ENCODE data around the gene SMIM14. TPM values are rescaled to one million over a fixed set of nuclear protein-coding genes. Genes with fewer than 3 reads are reported as not detected.
"Not testable (repeated sequence)": the region's sequence is repeated elsewhere in the genome, so short reads cannot be mapped to it uniquely, and the experiment has no call there.

SMIM14 gene
- total RNA-seq, 1 donor from 2014 or later = 209 TPM

DNA sequence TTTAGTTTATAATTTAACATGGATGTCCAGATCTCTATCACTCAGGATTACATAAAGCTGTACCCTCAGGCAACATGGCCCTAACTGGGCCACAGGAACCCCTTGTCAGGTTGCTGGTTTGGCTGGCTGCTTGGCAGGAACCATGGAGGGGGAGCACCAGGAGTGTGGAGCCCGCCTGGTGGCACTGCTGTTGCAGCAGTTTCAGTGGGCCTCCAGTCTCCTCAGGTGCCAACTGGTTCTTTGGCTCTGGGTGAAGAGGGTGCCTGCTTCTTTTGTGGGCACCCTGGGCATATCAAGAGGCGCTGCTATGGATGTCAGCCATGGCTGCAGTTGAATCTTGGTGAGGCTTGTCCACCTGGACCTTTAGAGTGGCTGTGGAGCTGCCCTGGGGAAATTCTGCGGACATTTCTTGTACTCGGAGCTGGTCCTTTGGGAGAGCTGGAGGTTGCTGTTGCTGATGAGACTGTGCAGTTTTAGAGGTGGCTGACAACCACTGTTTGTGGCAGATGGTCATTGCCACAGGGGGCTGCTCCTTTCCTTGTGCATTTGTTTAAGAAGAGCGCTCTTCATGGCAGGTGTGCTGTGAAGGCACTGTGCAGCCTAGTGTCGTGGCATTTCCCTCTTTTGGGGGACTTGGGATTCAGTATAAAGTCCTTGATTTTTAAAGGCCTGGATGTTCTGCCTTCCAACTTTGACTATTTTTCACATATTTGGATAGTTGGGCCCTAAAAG is 10.3 kb upstream of the SMIM14 start:
- DNase-seq (ENCODE audit: low spot score) (no peak), ATAC-seq (peak; percentile 16)

DNA sequence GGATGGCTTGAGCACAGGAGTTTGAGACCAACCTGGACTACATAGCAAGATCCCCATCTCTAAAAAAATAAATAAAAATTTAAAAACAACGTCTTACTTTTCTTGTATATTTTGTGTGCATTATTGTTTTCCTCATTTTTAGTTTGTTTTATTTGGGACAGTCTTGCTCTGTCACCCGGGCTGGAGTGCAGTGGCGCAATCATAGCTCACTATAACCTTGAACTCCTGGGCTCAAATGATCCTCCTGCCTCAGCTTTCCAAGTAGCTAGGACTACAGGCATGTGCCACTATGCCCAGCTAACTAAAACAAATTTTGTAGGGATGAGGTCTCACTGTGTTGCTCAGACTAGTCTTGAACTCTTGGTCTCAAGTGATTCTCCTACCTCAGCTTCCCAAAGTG is 9.5 kb upstream of the SMIM14 start:
- ATAC-seq (peak; percentile 64), DNase-seq (ENCODE audit: low spot score) (peak; percentile 82)

DNA sequence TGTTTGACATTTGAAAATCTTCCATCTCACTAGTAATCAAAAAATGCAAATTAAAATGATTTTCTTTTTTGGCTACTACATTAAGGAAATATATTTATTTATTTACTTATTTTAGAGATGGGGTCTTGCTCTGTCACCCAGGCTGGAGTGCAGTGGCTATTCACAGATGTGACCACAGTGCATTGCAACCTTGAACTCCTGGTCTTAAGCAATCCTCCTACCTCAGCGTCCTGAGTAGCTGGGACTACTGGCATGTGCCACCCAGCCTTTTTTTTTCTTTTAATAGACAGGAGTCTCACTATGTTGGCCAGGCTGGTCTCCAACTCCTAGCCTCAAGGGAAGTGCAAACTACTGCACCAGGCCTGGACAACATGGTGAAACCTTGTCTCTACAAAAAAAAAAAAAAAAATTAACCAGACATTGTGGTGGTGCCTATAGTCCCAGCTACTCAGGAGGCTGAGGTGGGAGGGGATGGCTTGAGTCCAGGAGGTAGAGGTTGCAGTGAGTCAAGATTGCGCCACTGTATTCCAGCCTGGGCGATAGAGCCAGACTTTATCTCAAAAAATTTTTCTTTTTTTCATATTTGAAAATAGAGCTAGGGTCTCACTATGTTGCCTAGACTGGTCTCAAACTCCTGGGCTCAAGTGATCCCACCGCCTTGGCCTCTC is 4.4 kb upstream of the SMIM14 start:
- ATAC-seq = peak; percentile 32
- peak; percentile 72 for DNase-seq (ENCODE audit: low spot score)

GRCh38 chr4:39641451-39641850 is 2.8 kb upstream of the SMIM14 start:
- no peak for ATAC-seq
- no peak for DNase-seq (ENCODE audit: low spot score)

DNA sequence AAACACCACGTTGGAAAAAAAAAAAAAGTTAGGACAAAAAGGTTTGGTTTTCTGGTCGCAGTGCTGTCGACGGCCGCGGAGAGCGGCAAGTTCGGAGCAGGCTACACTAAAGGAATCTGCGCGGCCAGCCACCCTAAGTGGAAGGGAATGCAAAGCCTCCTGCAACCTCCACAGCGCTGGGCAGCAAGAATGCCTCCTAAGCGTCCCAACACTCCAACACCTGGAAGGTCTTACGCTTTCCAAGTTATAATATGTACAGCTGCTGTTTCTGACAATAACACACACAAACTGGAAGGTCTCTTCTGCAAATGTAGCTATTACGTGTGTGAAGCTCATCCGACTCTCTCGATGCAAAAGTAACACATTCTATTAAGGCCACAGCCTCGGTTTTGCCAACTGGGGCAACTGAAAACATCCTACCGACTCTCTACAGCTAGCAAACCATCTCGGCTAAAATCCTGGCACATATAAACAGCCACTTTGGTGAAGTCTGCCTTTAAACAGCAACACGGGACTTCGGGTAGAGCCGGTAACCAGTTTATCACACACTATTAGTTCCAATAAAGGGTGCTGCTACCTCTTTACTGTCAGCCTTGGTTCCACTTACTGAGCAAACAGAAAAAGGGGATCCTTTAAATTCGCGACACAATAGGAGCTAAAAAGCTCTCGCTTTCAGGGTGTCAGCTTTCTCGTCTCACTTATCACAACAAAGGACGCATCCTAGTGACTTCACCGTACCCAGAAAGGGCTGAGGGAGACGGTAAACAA is 895 bp downstream of the SMIM14 start:
- peak; percentile 27 for ATAC-seq
- DNase-seq (ENCODE audit: low spot score) = no peak

- ATAC-seq (no peak), DNase-seq (ENCODE audit: low spot score) (no peak)
Observed at GRCh38 chr4:39637221-39637585, 1.5 kb downstream of the SMIM14 start.

DNA sequence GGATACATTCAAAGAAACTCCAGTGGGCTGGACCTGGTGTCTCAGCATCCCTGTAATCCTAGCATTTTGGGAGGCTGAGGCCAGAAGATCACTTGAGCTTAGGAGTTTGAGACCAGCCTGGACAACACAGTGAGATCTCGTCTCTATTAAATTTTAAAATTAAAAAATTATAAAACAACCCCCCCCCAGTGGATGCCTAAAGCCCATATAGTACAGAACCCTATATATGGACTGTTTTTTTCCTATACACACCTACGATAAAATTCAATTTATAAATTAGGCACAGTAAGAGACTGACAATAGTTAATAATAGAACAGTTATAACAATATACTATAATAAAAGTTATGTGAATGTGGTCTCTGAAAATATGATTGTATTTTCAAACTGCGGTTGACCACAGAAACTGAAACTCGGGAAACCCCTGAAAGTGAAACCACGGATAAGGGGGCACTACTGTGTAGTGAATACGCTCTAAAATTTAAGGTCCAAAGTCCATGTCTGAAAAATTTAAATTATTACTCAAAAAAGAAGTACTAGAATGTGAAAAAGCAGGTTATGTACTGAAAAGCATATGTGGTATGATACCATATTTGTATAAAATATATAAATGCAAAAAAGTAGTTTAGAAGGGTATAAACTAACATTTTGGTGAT is 2.0 kb downstream of the SMIM14 start:
- DNase-seq (ENCODE audit: low spot score) (no peak), ATAC-seq (no peak)

DNA sequence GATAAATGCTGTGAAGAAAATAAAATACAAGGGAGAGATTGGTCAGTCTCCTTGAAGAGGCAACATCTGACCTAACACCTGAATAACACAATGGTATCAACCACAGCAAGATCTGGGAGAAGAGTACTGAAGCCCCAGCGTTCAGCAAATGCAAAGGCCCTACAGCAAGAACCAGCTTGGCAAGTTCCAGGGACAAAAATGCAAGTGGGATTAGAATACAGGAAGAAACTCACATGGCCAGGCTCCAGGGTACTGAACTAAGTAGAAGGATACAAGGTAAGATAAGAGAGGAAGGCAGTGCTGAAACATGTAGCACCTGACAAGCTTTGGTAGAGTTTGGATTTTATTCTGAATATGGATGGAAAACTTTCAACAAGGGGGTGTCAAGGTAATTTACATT is 3.6 kb downstream of the SMIM14 start:
- no peak for DNase-seq (ENCODE audit: low spot score)
- no peak for ATAC-seq

- DNase-seq (ENCODE audit: low spot score) (no peak), ATAC-seq (no peak)
Observed at GRCh38 chr4:39631700-39632079, 7.0 kb downstream of the SMIM14 start.

DNA sequence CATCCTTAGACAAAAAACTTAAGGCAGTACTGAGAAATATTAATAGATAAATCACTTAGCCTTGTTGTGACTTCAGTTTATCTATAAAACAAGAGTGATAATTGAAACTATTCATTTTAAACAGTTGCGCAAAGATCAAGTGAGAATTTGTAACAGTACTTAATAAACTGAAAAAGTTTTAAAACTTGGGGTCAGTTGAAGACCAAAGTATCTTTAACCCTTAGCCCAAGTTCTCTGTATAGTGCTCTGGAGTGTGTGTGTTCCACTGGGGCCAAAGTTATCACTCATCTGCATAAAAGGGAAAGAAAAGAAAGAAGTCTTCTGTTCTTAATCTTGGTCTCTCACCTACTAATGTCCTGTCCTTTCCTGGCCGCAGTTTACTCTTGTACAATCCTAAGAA is 11.3 kb downstream of the SMIM14 start:
- no peak for ATAC-seq
- DNase-seq (ENCODE audit: low spot score) = no peak

GRCh38 chr4:39626913-39627312 is 11.8 kb downstream of the SMIM14 start:
- no peak for ATAC-seq
- no peak for DNase-seq (ENCODE audit: low spot score)

DNA sequence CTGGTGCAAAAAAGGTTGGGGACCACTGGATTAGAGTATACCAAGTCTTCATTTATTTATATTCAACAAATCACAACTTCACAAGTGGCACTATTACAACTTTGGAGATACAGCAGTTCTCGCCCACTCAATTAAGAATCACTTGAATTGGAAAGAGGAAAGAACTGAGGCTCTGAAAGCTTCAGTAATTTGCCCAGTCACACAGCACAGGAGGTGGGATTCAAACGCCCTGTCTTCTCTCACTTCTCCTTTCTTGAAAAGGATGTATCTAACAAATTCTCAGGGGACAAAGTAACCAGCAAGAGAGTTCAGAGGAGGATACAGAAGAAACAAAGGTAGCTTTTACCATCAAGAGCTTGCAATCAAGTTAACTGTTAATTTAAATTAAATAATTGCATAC is 12.4 kb downstream of the SMIM14 start:
- ATAC-seq = no peak
- no peak for DNase-seq (ENCODE audit: low spot score)

- DNase-seq (ENCODE audit: low spot score) (no peak), ATAC-seq (peak; percentile 82)
Observed at GRCh38 chr4:39621582-39621981, 17.1 kb downstream of the SMIM14 start.

- ATAC-seq (no peak), DNase-seq (ENCODE audit: low spot score) (no peak)
Observed at GRCh38 chr4:39620551-39621313, 17.9 kb downstream of the SMIM14 start.

GRCh38 chr4:39617534-39617933 is 21.1 kb downstream of the SMIM14 start:
- DNase-seq (ENCODE audit: low spot score) = no peak
- ATAC-seq = no peak

DNA sequence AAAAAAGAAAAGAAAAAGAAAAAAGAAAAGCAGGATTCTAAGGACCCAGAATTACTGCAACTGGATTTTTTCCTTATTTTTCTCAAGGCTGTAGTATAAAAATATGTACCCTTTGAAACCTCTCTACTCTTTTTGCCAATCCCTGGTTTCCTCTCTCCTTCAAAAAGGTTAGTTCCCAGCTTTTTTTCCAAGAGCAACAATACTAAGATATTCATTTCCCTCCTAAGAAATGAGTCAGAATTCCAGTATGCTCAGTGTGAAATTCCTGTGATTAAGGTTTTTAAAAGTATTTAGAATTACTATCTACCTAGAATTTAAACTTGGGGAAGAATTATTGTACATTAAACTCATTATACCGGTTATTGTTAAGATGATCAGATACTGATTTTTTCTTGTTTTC is 22.0 kb downstream of the SMIM14 start:
- ATAC-seq (no peak), DNase-seq (ENCODE audit: low spot score) (no peak)

- DNase-seq (ENCODE audit: low spot score); ATAC-seq: not testable (repeated sequence)
Observed at GRCh38 chr4:39616112-39616511, 22.6 kb downstream of the SMIM14 start.

DNA sequence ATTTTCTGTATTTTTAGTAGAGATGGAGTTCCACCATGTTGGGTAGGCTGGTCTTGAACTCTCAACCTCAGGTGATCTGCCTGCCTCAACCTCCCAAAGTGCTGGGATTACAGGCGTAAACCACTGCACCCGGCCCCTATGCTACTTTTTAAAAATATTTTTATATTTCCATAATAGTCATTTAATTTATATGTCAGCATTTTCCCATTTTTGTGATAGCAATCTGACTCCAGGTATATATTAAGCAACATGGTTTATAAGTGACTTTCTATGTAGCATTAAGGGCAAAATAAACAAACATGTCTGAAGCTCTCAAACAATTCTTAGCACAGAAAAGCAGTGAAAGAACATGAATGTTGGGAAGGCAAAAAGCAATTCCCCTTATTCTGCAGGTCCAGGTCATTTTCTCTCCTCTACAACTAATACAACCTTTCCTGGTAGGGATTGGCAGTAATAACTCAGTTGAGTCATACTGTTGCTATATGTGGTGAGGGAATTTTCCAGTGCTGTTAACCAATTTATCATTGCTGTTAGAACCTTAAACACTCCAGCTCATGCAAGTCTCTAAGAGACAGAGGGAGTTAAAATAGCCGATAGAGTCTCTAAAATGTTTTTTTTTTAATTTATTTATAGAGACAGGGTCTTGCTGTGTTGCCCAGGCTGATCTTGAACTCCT is 24.0 kb downstream of the SMIM14 start:
- DNase-seq (ENCODE audit: low spot score) (no peak), ATAC-seq (no peak)

DNA sequence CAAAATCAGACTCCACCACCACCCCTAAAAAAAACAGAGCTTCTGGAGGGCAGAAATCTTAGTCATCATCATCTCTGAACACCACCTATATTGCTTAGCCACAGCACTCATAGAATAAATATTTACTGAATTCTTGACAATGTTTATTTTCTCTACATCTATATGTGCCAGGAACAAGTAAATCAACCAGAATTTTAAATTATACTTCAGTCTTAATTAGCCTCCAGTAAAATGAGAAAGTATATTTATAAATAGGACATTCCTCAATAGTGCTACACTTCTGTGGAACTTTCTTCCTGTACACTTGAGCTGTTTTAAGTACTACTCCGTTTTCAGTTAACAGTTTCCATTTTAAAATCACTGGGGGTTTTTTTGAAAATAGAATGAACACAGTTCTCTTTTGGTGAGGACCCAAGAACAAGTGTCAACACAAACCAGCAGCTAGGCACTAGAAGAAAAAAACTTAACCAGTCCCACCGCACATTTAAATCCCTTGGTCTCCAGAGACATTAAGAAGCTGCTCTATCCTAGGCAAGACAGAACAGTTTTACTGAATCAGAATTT is 25.5 kb downstream of the SMIM14 start:
- DNase-seq (ENCODE audit: low spot score) = no peak

GRCh38 chr4:39609454-39609931 is 29.2 kb downstream of the SMIM14 start:
- no peak for DNase-seq (ENCODE audit: low spot score)
- peak; percentile 26 for ATAC-seq

More for the DNA sequence above, 25.5 kb downstream of the SMIM14 start:
- no peak for ATAC-seq

All from left lobe of liver (tissue), 2 donors.